Inferior parietal cortex (tissue), 1 donor: ENCODE results near the gene MYBPHL.
"Not testable (repeated sequence)": the region's sequence is repeated elsewhere in the genome, so short reads cannot be mapped to it uniquely, and the experiment has no call there.

ENCODE experiments used
- DNase-seq: peaks from one replicate; pipeline ENCODE4 v3.0.0-alpha.2; 2016; ENCODE audit errors: extremely low spot score

MYBPHL gene

GRCh38 chr1:109307274-109308021, 637 bp upstream of the MYBPHL start:
- DNase-seq, result peak; percentile 66

DNA sequence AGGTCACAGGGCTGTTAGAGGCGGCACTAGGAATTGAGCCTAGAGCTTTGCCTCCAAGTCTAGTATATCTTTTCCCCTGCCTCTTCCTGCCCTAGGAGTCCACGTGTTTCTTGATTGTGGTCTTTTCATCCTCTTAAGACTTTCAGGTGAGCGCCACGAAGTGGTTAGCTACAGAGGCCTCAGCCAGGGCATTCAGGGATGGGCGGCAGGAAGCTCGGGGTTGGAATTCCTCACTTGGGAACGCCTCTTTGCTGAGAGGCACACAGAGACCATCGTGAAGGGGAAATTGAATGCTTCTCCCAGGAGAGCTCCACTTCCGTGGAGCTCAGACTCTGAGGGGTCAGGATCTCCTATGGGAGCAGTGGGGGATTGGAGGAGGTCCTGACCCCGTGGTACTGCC, 820 bp downstream of the MYBPHL start:
- DNase-seq, result not testable (repeated sequence)

GRCh38 chr1:109304226-109304920, 2.4 kb downstream of the MYBPHL start:
- DNase-seq, result peak; percentile 86

DNA sequence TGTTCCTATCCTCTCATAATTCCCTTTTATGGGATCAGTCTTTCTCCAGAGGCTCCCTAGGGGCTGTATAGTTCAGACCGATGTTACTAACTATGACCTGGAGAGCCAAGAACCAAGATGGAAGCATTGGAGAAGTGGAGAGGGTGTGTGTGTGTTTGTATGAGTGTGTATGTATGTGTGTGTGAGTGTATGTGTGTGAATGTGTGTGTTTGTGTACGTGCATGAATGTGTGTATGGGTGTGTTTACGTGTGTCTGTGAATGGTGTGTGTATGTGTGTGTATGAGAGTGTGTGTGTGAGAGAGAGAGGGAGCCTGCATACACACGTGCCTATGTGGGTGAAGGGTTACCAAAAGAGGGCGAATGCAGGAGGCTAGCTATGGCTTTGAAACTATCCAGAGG, 4.9 kb downstream of the MYBPHL start:
- DNase-seq, result no peak

GRCh38 chr1:109300650-109301151, 6.1 kb downstream of the MYBPHL start:
- no peak for DNase-seq

DNA sequence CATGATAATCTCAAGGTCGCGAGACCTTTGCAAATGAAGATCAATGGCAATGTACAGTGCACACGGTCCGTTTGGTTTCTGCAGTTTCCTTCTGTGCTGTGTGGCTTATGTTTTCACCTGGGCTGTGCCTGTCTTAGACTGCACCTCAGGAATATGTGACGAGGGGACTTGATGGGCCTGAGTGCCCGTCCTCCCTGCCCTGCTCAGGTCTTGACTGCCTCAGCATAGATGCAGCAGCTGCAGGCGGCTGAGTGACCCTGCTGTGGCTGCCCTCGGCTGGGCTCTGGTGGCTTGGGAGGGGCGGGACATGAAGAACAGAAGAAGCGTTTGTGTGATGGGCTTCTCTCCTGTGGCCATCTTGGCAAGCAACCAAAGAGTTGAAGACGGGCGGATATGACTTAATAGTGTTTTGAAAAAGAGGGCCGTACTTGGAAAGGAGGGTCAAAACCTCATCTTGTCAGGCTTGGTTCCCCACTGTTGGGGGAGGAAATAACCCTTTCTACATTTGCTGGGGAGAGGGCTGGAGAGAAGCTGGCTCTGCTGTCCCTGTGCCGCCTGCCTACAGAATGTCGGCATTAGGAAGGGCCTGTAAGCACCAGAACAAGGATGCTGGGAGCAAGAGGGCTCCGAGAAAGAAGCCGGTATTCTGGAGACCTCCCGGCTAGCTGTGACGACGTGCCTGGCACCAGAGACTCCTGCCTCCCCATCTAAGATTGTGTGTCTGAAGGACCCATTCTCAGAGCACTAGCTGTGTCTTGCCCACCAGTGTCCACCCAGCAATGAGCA, 7.1 kb downstream of the MYBPHL start:
- peak; percentile 87 for DNase-seq

DNA sequence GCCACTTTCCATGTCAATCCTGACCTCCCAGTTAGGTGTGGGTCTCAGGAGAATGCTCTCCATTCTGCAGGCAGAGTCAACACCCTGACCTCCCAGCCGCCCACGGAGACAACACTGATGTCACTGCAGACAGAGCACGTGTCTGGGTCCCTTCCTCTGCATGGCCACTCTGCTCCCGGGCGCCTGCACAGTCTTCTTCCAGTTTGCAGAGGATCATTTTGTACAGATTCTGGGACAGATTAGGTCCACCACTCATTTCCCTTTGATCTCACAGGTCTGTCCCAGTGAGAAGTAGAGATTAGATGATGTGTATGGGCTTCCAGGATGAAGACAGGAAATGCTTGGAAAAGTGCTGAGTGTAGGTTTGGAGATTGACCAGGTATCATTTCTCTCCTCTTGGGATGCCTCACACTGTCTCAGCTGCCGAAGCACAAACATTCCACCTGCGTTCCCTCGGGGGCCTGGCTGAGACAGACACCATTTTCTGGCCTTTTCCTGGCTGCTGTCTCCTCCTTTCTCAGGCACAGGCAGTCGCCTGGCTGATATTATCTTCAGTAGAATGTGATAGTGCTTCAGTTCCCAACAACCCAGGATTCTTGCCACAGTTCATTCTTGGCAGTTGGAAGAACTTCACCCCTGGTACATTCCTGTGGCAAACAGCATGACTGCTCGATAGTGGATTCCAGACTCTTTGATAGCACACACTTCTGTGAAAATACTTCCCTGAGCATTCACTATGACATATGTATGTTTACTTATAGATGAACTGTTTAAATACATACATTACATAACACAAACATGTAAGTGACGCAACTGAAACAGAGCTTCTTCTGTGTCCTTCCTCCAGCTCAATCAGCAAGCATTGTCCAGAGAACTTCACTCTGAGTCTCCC, 7.9 kb downstream of the MYBPHL start:
- peak; percentile 70 for DNase-seq

GRCh38 chr1:109296782-109297181, 10.0 kb downstream of the MYBPHL start:
- DNase-seq, result no peak

- DNase-seq, result no peak
Observed at GRCh38 chr1:109295712-109296415, 10.9 kb downstream of the MYBPHL start.

- DNase-seq, result no peak
Observed at GRCh38 chr1:109294481-109294880, 12.3 kb downstream of the MYBPHL start.

- no peak for DNase-seq
Observed at GRCh38 chr1:109293026-109293425, 13.8 kb downstream of the MYBPHL start.

DNA sequence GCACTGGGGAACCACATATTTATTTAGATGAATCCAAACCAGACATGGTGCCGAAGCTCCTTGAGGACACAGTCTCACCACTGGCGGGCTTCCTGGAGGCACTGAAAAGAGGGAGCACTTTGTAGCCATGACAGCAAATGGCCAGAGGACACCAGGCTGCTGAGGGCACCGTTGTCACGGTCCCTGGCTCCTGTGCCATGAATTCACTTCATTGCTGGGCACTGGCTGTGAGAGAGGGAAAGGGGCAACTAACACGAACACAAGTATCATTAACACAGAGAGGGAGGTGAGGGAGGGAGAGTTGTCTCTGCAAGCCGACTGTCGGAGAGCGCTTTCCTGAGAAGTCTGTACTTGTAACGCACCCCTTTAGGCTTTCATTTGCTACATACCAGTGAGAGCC, 14.4 kb downstream of the MYBPHL start:
- no peak for DNase-seq

- peak; percentile 36 for DNase-seq
Observed at GRCh38 chr1:109290998-109291397, 15.8 kb downstream of the MYBPHL start.

DNA sequence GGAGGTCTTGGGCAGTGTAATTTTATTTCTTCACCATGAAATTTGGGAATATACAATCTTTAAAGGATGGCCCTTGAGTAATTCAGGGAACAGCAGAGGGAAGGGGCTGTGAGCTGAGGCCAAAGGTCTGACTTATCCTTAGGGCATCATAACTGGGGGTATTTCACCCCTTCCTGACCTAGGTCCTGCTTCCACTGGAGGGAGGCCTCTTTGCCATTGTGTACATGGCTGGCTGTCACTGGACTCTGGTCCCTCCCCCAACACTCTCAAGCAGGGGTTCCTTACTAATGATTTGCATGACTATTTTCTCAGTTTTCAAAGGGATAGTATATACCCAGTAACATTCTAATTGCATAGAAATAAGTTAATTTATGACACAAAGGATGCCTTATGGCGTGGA, 16.7 kb downstream of the MYBPHL start:
- DNase-seq, result no peak

DNA sequence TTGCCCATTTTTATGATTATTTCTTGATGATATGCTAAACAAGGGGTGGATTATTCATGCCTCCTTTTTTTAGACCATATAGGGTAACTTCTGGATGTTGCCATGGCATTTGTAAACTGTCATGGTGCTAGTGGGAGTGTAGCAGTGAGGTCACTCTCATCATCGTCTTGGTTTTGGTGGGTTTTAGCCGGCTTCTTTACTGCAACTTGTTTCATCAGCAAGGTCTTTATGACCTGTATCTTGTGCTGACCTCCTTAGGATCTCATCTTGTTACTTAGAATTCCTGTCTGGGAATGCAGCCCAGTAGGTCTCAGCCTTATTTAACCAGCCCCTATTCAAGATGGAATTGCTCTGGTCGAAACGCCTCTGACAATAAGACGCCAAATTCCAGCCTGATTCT, 20.0 kb downstream of the MYBPHL start:
- not testable (repeated sequence) for DNase-seq

DNA sequence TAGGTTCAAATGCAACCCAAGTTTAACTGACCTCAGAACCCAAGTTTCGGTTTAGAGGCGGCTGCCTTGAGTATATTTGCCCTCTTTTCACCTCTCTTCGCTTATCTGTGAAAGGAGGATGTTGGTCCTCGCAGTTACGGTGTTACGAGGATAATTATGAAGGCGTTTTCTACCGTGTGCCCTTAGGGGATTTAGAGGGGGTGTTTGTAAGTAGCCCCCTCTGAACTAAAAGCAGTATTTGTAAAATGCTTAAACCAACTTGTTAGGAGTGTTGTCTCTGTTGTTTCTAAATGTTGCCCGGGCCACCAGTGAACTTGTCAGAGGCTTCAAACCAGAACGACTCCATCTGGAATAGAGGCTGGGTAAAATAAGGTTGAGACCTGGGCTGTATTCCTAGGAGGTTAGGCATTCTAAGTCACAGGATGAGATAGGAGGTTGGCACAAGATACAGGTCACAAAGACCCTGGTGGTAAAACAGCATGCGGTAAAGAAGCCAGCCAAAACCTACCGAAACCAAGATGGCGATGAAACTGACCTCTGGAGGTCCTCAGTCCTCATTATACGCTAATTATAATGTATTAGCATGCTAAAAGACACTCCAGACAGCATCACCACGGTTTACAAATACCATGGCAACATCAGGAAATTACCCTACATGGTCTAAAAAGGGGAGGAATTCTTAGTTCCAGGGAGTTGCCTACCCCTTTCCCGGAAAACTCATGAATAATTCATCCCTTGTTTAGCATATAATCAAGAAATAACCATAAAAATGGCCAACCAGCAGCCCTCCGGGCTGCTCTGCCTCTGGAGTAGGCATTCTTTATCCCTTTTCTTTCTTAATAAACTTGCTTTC, 22.8 kb downstream of the MYBPHL start:
- no peak for DNase-seq

DNA sequence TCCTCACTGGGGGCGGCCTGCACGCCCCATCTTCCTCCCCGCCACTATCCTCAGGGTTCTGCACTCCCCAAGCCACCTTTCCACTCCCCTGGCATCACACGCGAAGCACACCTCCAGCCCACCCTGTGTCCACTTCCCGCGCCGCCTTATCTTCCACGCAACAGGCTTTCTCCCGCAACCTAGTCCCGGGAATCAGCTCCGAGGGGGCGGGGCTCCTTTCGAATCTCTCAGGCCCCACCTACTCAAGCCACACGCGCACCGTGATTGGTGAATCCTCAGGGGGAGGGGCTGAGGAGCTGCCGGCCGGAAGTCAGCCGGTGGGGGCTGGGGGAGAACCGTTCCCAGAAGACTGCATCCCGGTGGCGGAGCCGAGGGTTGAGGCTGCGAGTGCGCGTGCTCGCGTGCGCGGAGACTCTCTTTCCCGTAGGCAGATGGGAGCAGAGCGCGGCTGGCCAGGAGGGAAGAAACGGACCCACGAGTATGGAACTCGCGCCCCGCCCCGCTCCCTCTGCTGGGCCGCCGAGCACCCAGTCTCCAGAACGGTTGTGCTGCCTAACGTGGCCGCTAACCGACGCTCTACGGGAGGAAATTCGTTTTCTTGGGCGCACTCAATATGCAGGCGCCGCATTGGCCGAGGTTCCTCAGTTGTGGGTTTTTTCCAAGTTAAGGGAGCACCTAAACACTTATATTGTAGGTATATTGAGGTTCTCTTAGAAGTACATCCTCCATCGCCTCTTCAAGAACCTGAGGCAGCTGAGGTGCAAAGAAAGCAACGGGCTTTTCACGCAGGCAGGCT, 23.7 kb downstream of the MYBPHL start, which contains the start of gene PSRC1:
PSRC1 (minus strand) TSS at position 194 of the 796 bp plus-strand sequence.
- peak; percentile 96 for DNase-seq

DNA sequence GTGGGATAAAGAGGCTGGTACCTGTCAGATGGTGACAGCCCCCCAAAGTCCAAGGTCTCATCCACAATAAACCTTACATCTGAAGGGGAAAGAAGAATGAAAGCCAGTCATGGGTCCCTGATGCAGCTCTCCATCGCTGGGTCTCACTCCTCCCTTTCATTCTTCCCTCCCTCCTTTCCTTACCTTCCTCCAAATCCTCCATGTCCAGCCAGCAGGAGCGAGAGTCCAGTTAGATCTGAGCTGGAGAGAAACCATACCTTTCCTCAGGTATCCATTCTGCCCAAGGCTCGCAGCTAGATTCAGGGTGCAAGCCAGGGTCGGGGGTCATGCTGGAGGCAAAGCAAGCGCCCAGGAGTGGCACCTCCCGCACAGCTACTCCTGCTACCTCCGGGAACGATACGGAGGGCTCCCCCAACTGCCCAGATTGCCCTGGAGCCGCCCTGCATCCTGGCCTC, 24.3 kb downstream of the MYBPHL start:
- no peak for DNase-seq
